Mucosa of stomach (tissue), 1 donor: Measurements from ENCODE around the gene SLC23A1.
A peak's percentile ranks its signal among the peaks of the same experiment; 100 is the strongest.

ENCODE experiments used
- H3K27me3 ChIP-seq: one replicate; pipeline ENCODE4 v1.7.0; 2013; ENCODE audit warnings: mild to moderate bottlenecking, low read length; ENCODE audit not compliant: control insufficient read depth, insufficient read depth
- H3K36me3 ChIP-seq: one replicate; pipeline ENCODE4 v1.7.0; 2013; ENCODE audit warnings: low read length; ENCODE audit not compliant: control insufficient read depth, insufficient read depth
- H3K4me1 ChIP-seq: one replicate; pipeline ENCODE4 v1.7.0; 2013; ENCODE audit warnings: mild to moderate bottlenecking, low read length; ENCODE audit not compliant: control insufficient read depth, insufficient read depth
- H3K4me3 ChIP-seq: one replicate; pipeline ENCODE4 v1.7.0; 2013; ENCODE audit warnings: low read length
- H3K9ac ChIP-seq: one replicate; pipeline ENCODE4 v1.7.0; 2013; ENCODE audit warnings: mild to moderate bottlenecking, low read length, moderate library complexity
- H3K9me3 ChIP-seq: one replicate; pipeline ENCODE4 v1.7.0; 2013; ENCODE audit warnings: mild to moderate bottlenecking, low read length, moderate library complexity; ENCODE audit not compliant: control insufficient read depth
- donor health status: Pancreatic carcinoma.

The SLC23A1 gene

DNA sequence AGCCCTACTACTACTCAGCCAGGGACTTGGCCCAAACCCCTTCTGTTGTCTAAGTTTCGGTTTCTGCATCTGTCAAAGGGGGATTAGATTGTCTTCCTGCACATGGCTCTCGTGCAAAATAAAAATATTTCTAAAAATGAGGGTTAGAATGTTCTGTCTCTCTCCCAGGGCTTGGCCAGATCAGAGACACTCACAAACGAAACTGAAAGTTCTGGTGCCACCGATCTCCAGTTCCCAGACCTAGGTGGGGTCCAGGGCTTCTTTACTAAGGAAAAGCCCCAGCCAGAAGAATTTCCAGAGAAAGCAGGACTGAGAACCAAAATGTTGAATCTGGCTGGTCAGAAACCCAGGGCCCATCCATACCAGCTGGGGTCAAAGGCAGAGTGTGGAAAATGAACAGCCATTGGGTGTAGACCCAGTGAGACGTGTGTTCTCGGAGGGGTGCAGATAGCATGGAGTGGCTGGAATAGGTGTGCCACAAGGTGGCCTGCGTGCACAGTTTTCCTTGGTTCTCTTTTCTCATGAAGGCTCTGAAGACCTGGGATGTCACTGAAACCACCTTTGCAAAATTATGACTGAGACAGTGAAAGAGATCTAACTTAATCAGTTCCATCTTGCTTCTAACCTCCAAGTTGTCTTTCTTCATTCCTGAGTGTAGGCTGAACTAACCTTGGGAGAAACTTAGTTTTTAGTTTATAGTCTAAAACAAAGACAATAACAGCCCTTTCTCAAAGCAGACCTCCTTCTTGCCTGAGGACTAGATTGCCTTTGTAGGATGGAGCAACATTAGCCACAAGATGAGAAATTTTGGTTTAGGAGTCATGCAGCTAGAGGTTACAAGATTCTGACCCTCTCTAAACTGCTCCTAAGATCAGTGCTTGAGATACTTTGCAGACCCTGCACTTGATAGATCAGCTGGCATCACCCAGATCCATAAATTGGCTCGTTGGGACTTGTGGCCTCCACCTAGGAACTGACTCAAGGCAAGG, 2.3 kb upstream of the SLC23A1 start:
- Histone ChIP-seq H3K9ac (peak overlapping the region; percentile 72), H3K9me3 (no peaks in the 10 kb centered on the region), H3K27me3 (no peaks in the 10 kb centered on the region), H3K4me3 (peak overlapping the region; percentile 75), H3K36me3 (no peaks in the 10 kb centered on the region), H3K4me1 (peaks cover 43% of the 10 kb centered on the region)

DNA sequence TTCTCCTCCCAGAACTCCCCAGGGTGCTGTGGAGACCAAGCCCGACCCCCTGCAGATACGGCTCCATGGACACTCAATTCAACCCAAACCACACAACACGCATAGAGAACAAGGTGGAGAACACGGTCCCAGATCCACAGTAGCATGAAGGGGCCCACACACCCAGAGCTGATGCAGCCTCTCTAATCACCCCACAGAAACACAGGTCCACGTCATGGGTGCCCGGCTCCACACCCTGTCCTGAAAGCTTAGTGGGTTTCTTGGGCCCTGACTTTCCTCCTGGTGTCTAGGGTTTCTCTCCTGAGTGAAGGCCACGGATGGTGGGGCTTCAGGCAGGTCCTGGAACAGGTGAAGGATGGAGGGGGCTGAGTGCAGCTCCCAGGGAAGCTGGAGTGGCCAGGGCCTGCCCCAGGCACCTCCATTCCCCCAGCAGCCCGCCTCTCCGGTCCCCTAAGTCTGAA, 1.5 kb upstream of the SLC23A1 start:
- H3K4me3 ChIP-seq: peak overlapping the region; percentile 75
- H3K4me1 ChIP-seq: peaks cover 43% of the 10 kb centered on the region
- H3K36me3 ChIP-seq: no peaks in the 10 kb centered on the region
- H3K9me3 ChIP-seq: no peaks in the 10 kb centered on the region
- no peaks in the 10 kb centered on the region for H3K27me3 ChIP-seq
- H3K9ac ChIP-seq: peak overlapping the region; percentile 72

DNA sequence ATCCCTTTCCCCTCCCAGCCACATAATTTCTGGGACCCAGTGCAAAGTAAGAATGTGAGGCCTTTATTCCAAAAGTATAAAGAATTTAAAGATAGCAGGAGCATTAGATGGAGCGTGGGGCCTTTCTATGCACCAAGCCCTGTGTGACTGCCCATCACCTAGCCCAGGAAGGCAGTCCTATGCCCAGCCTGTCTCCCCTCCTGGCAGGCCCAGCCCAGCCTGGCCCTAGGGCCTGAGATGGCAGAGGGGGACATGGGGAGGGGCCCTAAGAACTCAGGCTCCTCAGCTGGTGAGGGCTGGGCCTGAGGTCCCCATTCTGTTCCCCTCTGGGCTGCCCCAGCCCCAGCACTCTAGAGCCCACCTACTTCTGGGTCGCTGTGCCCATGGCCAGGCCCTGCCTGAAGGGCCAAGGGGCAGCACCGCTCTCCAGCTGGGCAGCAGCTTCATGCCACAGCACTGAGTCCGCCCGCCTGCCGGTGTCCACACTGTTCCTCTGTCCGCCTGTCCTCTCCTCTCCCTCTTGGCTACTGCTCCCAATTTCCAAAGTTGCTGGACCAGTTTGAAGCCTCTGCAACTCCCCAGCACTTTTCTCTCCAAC, 995 bp upstream of the SLC23A1 start:
- H3K36me3 ChIP-seq: no peaks in the 10 kb centered on the region
- peak overlapping the region; percentile 72 for H3K9ac ChIP-seq
- no peaks in the 10 kb centered on the region for H3K9me3 ChIP-seq
- no peaks in the 10 kb centered on the region for H3K27me3 ChIP-seq
- H3K4me1 ChIP-seq: peaks cover 43% of the 10 kb centered on the region
- H3K4me3 ChIP-seq: no peak overlapping the region

DNA sequence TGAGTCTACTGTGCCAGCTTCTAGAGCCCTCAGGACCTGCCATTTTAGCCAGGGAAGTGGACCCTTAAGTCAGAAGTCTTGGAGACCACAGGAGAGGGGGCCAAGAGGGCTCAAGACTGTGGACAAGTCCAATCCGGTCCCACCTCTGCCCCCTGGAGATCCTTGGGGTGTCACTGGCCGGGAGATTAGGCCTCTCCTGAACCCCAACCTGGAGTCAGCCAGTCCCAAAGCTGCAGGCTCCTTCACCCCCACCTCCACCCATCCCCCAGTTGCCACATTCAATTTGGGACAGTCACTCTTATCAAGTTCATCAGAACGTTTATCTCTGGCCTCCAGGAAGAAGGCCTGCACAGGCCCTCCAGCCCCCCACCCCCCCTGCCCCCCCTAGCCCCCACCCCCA, 290 bp downstream of the SLC23A1 start:
- Histone ChIP-seq H3K4me1 (peaks cover 39% of the 10 kb centered on the region), H3K27me3 (no peaks in the 10 kb centered on the region), H3K9ac (no peak overlapping the region), H3K9me3 (no peaks in the 10 kb centered on the region), H3K4me3 (no peak overlapping the region), H3K36me3 (no peaks in the 10 kb centered on the region)

DNA sequence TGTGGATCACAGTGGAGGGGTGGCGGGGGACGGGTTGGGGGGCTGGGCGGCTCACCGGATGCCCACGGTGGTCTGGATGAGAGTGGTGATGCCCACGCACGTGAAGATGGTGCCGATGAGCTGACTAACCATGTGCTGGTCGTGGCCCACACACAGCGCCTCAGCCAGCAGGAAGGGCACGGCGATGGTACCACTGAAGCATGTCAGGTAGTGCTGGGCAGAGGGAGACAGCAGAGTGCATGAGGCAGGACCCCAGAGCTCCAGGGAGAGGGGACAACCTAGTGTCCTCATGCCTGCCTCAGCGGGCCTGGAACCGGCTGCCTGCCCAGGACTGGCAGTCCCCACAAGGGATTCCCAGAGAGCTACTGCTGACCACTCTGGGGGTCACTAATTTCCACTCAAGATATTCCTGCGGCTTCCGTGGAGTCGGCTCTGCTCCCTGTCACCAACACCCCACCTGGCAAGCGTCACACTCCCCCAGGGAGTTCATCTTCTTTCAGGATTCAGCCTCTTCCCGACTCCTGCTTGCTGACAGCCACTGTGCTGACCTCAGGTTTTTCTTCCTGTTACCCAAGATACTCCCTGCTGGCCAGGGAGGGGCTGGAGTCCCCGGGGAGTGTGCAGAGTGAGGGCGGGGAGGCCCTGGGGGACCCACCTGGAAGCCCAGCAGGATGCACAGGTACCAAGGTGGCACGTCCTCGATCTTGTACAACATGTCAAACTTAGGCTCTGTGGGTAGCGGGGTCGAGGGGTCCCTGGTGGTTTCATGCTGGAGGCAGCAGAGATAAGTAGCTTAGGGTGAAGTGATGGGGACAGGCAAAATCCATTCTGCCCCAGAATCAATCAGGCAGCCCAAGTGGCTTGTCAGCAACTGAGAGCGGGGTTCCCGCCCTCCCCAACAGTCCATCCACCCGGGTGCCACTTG, 998 bp downstream of the SLC23A1 start:
- Histone ChIP-seq H3K36me3 (no peaks in the 10 kb centered on the region), H3K9ac (no peak overlapping the region), H3K4me3 (no peak overlapping the region), H3K4me1 (peaks cover 34% of the 10 kb centered on the region), H3K27me3 (no peaks in the 10 kb centered on the region), H3K9me3 (no peaks in the 10 kb centered on the region)

DNA sequence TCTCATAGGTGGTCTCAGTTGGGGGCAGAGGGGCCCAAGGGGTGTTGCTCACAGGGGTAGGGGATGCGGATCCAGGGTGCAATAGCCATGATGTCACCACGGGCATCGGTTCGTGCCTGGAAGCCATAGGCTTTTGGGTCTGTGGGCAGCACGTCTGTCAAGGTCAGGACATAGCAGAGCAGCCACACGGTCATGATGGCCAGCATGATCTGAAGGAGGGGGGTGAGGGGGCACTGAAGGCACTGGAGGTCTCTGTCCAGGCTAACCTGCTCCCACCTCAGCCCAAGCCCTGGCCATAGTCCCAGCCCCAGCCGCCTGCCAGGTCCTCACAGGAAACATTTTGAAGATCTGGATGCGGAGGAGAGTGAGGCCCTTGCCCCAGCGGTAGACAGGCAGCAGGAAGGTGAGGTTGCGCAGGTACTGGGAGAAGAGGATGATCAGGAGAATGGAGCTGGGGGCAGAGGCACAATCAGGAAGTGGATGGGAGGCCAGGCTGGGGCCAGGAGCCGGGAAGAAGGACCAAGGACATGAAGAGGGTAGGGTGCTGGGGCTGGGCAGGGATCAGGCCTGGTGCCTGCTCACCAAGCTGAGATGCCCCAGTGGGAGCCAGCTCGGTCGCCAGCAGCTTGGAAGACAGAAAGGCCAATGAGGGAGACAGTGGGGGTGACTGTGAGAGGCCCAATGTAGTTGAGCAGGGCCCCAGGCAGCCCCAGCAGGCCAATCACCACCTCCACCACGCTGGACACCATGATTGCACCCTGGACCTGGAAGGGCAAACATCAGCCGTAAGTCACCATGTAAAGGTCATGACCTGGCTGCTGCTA, 3.3 kb downstream of the SLC23A1 start:
- no peaks in the 10 kb centered on the region for H3K9me3 ChIP-seq
- no peak overlapping the region for H3K4me3 ChIP-seq
- H3K36me3 ChIP-seq: no peaks in the 10 kb centered on the region
- H3K27me3 ChIP-seq: no peaks in the 10 kb centered on the region
- no peak overlapping the region for H3K9ac ChIP-seq
- peaks cover 23% of the 10 kb centered on the region for H3K4me1 ChIP-seq

DNA sequence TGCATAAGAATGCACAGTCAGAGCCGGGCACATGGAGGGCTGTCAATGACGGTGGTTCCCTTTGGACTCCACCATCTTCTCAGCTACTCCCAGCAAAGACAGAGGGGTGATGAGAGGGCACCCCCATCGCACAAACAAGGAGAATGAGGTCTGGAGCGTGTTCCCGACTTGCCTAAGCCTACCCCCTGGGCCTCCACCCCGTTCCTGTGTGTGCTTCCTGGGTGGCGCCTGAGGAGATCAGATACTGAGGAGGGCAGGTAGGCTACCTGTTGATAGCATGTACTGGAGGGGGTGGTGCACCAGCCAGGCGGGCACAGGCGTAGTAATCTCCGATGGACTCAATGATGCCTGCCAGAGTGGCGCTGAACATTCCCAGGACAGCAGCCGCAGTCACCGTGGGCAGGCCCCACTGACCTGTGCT, 4.1 kb downstream of the SLC23A1 start:
- Histone ChIP-seq H3K4me1 (peaks cover 16% of the 10 kb centered on the region), H3K27me3 (no peaks in the 10 kb centered on the region), H3K4me3 (no peak overlapping the region), H3K9ac (no peak overlapping the region), H3K36me3 (no peaks in the 10 kb centered on the region), H3K9me3 (no peaks in the 10 kb centered on the region)

DNA sequence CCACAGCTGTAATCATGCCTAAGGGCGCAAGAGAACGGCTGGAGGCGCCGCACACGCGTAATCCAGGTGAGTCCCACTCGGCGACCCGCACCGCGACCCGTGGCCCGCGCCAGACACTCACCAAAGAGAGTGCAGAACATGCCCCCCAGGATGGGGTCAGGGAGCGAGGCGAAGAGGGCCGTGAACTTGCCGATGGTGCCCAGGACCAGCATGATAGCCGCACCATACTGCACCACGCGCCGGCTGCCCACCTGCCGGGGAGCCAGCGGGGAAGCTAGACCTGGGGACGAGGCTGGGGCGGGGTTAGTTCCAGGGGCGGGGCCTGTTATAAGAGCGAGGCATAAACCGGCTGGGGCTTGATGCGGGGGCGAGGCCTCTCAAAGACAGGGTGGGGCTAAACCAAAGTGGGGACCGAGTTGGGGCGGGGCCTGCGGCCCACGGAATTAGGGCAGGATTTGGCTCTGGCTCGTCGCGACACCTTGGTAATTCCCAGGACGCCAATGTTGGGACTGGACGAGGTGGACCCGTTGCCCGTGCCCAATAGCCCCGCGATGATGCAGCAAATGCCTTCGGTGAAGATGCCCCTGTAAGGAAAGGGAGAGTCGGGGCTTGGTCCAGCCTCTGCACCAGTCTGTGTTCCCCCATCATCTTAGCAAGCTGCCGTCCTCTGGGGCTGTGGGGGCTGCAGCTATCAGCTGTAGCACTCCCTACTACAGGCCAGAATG, 4.8 kb downstream of the SLC23A1 start:
- Histone ChIP-seq H3K9me3 (no peaks in the 10 kb centered on the region), H3K4me3 (no peak overlapping the region), H3K4me1 (peaks cover 21% of the 10 kb centered on the region), H3K9ac (no peak overlapping the region), H3K27me3 (no peaks in the 10 kb centered on the region), H3K36me3 (no peaks in the 10 kb centered on the region)

DNA sequence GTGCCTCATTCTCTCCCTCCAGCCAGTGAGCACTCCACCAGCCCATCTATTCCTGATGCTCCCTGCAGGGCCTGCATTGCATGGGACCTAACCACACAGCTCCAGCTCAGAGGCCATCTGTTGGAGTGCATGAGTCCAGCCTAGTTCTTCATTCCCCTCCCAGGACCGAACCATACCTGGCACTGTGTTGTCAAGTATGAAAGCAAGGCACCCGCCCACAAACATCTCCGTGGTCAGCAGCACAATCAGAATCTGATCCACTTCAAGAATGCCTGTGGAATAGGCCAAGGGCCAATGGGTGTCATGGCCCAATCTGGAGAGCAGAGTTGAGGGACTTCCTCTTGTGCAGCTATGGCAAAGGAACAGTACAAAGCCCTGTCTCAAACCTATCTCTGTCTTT, 5.9 kb downstream of the SLC23A1 start:
- H3K9me3 ChIP-seq: no peaks in the 10 kb centered on the region
- H3K36me3 ChIP-seq: no peaks in the 10 kb centered on the region
- no peak overlapping the region for H3K9ac ChIP-seq
- no peak overlapping the region for H3K4me3 ChIP-seq
- peaks cover 23% of the 10 kb centered on the region for H3K4me1 ChIP-seq
- no peaks in the 10 kb centered on the region for H3K27me3 ChIP-seq

DNA sequence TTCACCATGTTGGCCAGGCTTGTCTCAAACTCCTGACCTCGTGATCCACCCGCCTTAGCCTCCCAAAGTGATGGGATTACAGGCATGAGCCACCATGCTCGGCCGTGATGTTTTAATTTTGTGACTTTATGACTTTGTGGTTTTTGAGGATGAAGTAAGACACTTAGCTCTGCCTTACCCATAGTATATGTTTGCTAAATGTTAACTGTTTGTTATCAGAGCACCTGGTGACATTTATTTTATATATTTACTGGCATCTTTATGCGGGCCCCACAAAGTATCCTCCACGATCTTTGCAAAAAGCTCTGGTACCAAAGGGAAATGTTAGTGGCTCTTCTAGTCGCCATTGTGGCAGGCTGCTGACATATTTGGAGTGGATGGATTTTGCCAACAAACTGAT, 6.7 kb downstream of the SLC23A1 start:
- Histone ChIP-seq H3K36me3 (no peaks in the 10 kb centered on the region), H3K4me3 (no peak overlapping the region), H3K9me3 (no peaks in the 10 kb centered on the region), H3K9ac (no peak overlapping the region), H3K4me1 (peaks cover 23% of the 10 kb centered on the region), H3K27me3 (no peaks in the 10 kb centered on the region)

DNA sequence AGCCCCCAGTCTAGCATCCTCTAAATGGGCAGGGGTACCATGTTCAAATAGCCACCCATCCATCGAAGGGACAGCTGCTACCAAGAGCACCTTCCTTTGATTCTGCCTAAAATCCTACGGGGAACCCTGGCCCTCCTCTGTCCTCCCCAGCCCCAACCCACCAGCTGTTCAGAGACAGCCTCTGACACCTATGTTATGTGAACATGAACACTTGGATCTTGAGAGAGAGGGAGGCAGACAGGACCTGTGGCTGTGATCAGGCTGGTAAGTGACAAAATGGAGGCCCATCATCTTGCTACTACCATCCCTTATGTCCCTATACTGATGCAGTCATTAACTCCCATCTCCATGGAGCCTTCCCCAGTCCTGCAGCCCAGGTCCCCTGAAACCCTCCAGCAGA, 8.2 kb downstream of the SLC23A1 start:
- no peaks in the 10 kb centered on the region for H3K36me3 ChIP-seq

More for the DNA sequence above, 8.2 kb downstream of the SLC23A1 start:
- no peaks in the 10 kb centered on the region for H3K9me3 ChIP-seq
- H3K9ac ChIP-seq: no peak overlapping the region
- H3K4me1 ChIP-seq: peaks cover 23% of the 10 kb centered on the region
- no peak overlapping the region for H3K4me3 ChIP-seq
- H3K27me3 ChIP-seq: no peaks in the 10 kb centered on the region
